Smooth muscle cell (in vitro differentiated cells): ENCODE measurements around the gene OR2D3. TPM values are rescaled to one million over a fixed set of nuclear protein-coding genes. Genes with fewer than 3 reads are reported as not detected.
"Not testable (repeated sequence)": the region's sequence is repeated elsewhere in the genome, so short reads cannot be mapped to it uniquely, and the experiment has no call there.

Experiments used
- DNase-seq: peaks from one replicate; lab custom pipeline; 2025; ENCODE audit not compliant: unreplicated experiment; lab: John Stamatoyannopoulos, UW
- H2AFZ ChIP-seq: fragments of 200-600 bp; sonication (generic); 2 replicates; pipeline ENCODE4 v1.6.0; 2016; ENCODE audit warnings: antibody characterized with exemption, low read depth, mild to moderate bottlenecking
- H3F3A ChIP-seq: fragments of 200-600 bp; sonication (generic); 2 replicates; pipeline ENCODE4 v1.6.0; 2017; ENCODE audit warnings: antibody characterized with exemption, low read depth
- H3K27ac ChIP-seq: fragments of 200-600 bp; sonication (generic); 2 replicates; pipeline ENCODE4 v1.5.1; 2016; ENCODE audit warnings: low read depth, mild to moderate bottlenecking
- H3K27me3 ChIP-seq: fragments of 200-600 bp; sonication (generic); 2 replicates; pipeline ENCODE4 v1.6.1; 2016; ENCODE audit warnings: low read depth, mild to moderate bottlenecking
- H3K36me3 ChIP-seq: fragments of 200-600 bp; sonication (generic); 2 replicates; pipeline ENCODE4 v1.5.1; 2016; ENCODE audit warnings: low read depth
- H3K4me1 ChIP-seq: fragments of 200-600 bp; sonication (generic); 2 replicates; pipeline ENCODE4 v1.5.1; 2016; ENCODE audit warnings: low read depth
- H3K4me2 ChIP-seq: fragments of 200-600 bp; sonication (generic); 2 replicates; pipeline ENCODE4 v1.6.0; 2016; ENCODE audit warnings: mild to moderate bottlenecking
- H3K4me3 ChIP-seq: fragments of 200-600 bp; sonication (generic); 2 replicates; pipeline ENCODE4 v1.5.1; 2016; ENCODE audit warnings: mild to moderate bottlenecking
- H3K79me2 ChIP-seq: fragments of 200-600 bp; sonication (generic); 2 replicates; pipeline ENCODE4 v1.6.0; 2016; ENCODE audit warnings: low read depth, mild to moderate bottlenecking
- H3K9ac ChIP-seq: fragments of 200-600 bp; sonication (generic); 2 replicates; pipeline ENCODE4 v1.6.0; 2016; ENCODE audit warnings: low read depth
- H3K9me3 ChIP-seq: fragments of 200-600 bp; sonication (generic); replicated peaks from 2 replicates; pipeline ENCODE4 v1.5.1; 2016; ENCODE audit warnings: low read depth
- H4K20me1 ChIP-seq: fragments of 200-600 bp; sonication (generic); 2 replicates; pipeline ENCODE4 v1.6.0; 2016; ENCODE audit warnings: low read depth
- WGBS: methylation state at CpG from one replicate; pipeline ENCODE4 v1.1.7; 2016; ENCODE audit warnings: low lambda C conversion rate; 5-methylcytosine and 5-hydroxymethylcytosine counted together
- polyA plus RNA-seq: library from polyadenylated mRNA; unstranded; fragments of >200 nt; fragmentation: Nextera tagmentation; extraction: Ambion mirVana; gene quantifications from 2 replicates; pipeline ENCODE4 v1.2.1, GENCODE V29; 2016
- total RNA-seq: library from RNA; depleted of rRNA; stranded (reverse); fragments of >200 nt; gene quantifications from 2 replicates; pipeline ENCODE4 v1.2.3, GENCODE V29; 2014
- TF ChIP-seq, protein P1 (sequence below): fragments of 200-600 bp; sonication (generic); IDR thresholded peaks from 2 replicates; pipeline ENCODE4 v1.5.1; 2017; ENCODE audit warnings: borderline replicate concordance, mild to moderate bottlenecking, antibody characterized with exemption; ENCODE audit not compliant: insufficient read depth, poor library complexity, severe bottlenecking

Gene OR2D3
- total and polyA plus RNA-seq, 2 experiments from 2014 or later = not detected

DNA sequence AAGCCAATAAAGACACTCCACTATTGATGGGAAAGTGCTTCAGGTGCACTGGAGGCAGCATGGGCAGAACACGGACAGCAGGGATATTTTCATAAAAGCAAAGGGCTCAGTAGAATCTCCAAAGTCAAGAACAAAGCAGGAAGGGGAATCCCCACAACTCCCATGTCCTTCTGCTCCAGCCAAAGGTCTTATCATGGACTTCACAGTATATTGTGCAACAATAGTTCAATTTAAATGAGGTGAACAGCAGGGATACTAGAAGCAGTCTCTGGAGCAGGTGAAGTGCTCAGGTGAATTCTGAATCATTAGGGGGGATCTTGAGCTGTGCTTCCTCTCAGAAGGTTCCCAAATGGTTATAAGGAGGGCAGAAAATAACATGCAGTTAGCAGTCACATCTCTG is 21.9 kb upstream of the OR2D3 start:
- H3K36me3 ChIP-seq = no peaks in the 10 kb centered on the region
- H2AFZ ChIP-seq = no peak overlapping the region
- H3K9me3 ChIP-seq = no peaks in the 10 kb centered on the region
- no peaks in the 10 kb centered on the region for H3F3A ChIP-seq
- H3K4me1 ChIP-seq = no peaks in the 10 kb centered on the region
- H3K4me3 ChIP-seq = no peak overlapping the region
- 86% methylated on average over 1 of the region's 1 CpG for WGBS
- no peaks in the 10 kb centered on the region for H3K27me3 ChIP-seq
- H3K79me2 ChIP-seq = no peaks in the 10 kb centered on the region
- H3K9ac ChIP-seq = no peak overlapping the region
- no peaks in the 10 kb centered on the region for H4K20me1 ChIP-seq
- TF ChIP-seq, protein P1, sequence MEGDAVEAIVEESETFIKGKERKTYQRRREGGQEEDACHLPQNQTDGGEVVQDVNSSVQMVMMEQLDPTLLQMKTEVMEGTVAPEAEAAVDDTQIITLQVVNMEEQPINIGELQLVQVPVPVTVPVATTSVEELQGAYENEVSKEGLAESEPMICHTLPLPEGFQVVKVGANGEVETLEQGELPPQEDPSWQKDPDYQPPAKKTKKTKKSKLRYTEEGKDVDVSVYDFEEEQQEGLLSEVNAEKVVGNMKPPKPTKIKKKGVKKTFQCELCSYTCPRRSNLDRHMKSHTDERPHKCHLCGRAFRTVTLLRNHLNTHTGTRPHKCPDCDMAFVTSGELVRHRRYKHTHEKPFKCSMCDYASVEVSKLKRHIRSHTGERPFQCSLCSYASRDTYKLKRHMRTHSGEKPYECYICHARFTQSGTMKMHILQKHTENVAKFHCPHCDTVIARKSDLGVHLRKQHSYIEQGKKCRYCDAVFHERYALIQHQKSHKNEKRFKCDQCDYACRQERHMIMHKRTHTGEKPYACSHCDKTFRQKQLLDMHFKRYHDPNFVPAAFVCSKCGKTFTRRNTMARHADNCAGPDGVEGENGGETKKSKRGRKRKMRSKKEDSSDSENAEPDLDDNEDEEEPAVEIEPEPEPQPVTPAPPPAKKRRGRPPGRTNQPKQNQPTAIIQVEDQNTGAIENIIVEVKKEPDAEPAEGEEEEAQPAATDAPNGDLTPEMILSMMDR = no peak
- no peak for DNase-seq
- H3K4me2 ChIP-seq = no peak overlapping the region
- H3K27ac ChIP-seq = no peak overlapping the region

DNA sequence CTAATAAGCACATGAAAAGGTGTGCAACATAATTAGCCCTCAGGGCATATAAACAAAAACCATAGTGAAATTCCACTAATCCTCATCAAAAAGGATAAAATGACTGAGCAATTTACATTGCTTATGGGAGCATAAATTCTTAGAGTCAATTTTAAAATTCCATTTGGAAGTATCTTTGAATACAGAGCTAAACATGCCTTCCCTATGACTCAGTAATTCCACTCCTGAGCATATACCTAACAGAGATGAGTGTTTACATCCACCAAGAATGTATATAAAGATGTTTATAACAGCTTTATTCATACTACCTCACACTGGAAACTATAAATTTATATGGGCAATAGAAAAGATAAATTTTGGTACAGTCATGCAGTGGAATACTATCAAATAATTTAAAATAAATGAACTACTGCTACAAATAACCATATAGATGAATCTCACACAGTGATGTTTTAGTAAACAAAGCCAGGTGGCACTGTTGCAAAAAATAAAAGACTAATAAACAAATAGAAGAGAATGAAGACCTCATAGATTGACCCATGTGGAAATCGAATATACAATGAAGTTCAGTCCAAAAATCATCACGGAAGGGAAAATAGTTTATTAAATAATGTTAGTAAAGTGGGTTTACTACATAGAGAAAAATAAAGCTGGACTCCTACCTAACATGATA is 20.3 kb upstream of the OR2D3 start:
- Histone ChIP-seq H3K9ac (no peak overlapping the region), H3K4me2 (no peak overlapping the region), H3K4me1 (no peaks in the 10 kb centered on the region), H2AFZ (no peak overlapping the region), H3K27me3 (no peaks in the 10 kb centered on the region), H3K4me3 (no peak overlapping the region), H3K9me3 (no peaks in the 10 kb centered on the region), H4K20me1 (no peaks in the 10 kb centered on the region), H3K27ac (no peak overlapping the region), H3K79me2 (no peaks in the 10 kb centered on the region), H3F3A (no peaks in the 10 kb centered on the region), H3K36me3 (no peaks in the 10 kb centered on the region)
- DNase-seq = no peak
- TF ChIP-seq, protein P1 = no peak
- 85% methylated on average over 2 of the region's 2 CpGs for WGBS

GRCh38 chr11:6904804-6905203 is 16.0 kb upstream of the OR2D3 start:
- 83% methylated on average over 13 of the region's 13 CpGs for WGBS

DNA sequence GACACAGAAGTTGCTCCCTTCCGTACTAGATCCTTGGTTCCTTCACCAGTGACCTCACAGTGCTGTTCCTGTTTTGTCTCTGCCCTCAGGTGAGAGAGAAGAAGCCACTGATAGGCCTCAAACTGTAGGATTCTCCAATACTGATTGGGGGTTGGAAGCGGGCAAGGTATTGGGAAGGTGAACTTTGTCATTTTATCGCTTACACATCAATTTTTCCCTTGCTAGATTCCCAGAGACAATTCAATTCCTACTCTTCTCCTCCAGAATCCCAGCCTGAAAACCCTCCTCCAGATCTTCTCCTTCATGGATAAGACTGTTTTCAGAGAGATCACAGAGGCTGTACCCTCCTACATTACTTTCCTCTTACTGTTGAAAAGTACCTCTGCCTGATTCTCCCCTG is 9.4 kb upstream of the OR2D3 start:
- H3K36me3 ChIP-seq = no peaks in the 10 kb centered on the region
- H3K79me2 ChIP-seq = no peaks in the 10 kb centered on the region
- H3K4me2 ChIP-seq = no peak overlapping the region
- no peaks in the 10 kb centered on the region for H3K4me1 ChIP-seq
- H3K4me3 ChIP-seq = no peak overlapping the region
- no peak overlapping the region for H2AFZ ChIP-seq
- DNase-seq = no peak
- no peaks in the 10 kb centered on the region for H3F3A ChIP-seq
- H3K9ac ChIP-seq = no peak overlapping the region
- no peaks in the 10 kb centered on the region for H3K27me3 ChIP-seq
- WGBS = 95% methylated on average over 3 of the region's 3 CpGs
- no peaks in the 10 kb centered on the region for H4K20me1 ChIP-seq
- no peaks in the 10 kb centered on the region for H3K9me3 ChIP-seq
- TF ChIP-seq, protein P1 = no peak
- no peak overlapping the region for H3K27ac ChIP-seq

More at GRCh38 chr11:6904804-6905203, 16.0 kb upstream of the OR2D3 start:
- not testable (repeated sequence) for H3K9me3 ChIP-seq, H3K4me1 ChIP-seq, H3K27ac ChIP-seq, H3K36me3 ChIP-seq, H4K20me1 ChIP-seq, H3F3A ChIP-seq, H3K27me3 ChIP-seq, H3K4me2 ChIP-seq, H2AFZ ChIP-seq, H3K4me3 ChIP-seq, H3K9ac ChIP-seq, H3K79me2 ChIP-seq, DNase-seq
